OCI-LY7 (cell line): ENCODE results near the gene SLC30A1.

Experiments used
- CTCF ChIP-seq: fragments of 200-600 bp; sonication (generic); conservative IDR thresholded peaks from 2 replicates; pipeline ENCODE4 v1.5.1; 2014; ENCODE audit warnings: mild to moderate bottlenecking, antibody characterized with exemption, low read length, moderate library complexity, mixed read lengths
- EZH2phosphoT487 ChIP-seq: fragments of 200-600 bp; sonication (generic); IDR thresholded peaks from 2 replicates; pipeline ENCODE4 v1.6.1; 2018; ENCODE audit warnings: low read depth, borderline replicate concordance, mild to moderate bottlenecking, mixed run types, antibody characterized with exemption, low read length, moderate library complexity, mixed read lengths

- no peak for TF ChIP-seq CTCF
- TF ChIP-seq EZH2phosphoT487, result no peak
Observed at GRCh38 chr1:211619033-211619996, 40.4 kb upstream of the SLC30A1 start.
